Mesenchymal stem cell (in vitro differentiated cells and primary cell): Measurements from ENCODE around the gene SVEP1.
"Not testable (repeated sequence)": the region's sequence is repeated elsewhere in the genome, so short reads cannot be mapped to it uniquely, and the experiment has no call there.

ENCODE experiments used
- DNase-seq: peaks from one replicate; pipeline ENCODE4 v3.0.0-alpha.2; 2013
- H2AFZ ChIP-seq: one replicate; pipeline ENCODE4 v1.6.1; 2013; ENCODE audit warnings: low read depth, mild to moderate bottlenecking, control low read depth, inconsistent platforms, low read length, moderate library complexity
- H2AK5ac ChIP-seq: 2 replicates; pipeline ENCODE4 v1.6.1; 2013; ENCODE audit warnings: low read length, moderate library complexity, mild to moderate bottlenecking, inconsistent platforms; ENCODE audit not compliant: severe bottlenecking
- H2BK120ac ChIP-seq: one replicate; pipeline ENCODE4 v1.6.1; 2013; ENCODE audit warnings: low read depth, mild to moderate bottlenecking, inconsistent platforms, low read length, moderate library complexity
- H2BK12ac ChIP-seq, 2 experiments: one replicate each; pipeline ENCODE4 v1.6.1; 2013; ENCODE audit warnings: inconsistent platforms in 2 of 2, low read length in 2 of 2, mild to moderate bottlenecking in 2 of 2, moderate library complexity in 2 of 2, control low read depth in 1 of 2
- H2BK15ac ChIP-seq: one replicate; pipeline ENCODE4 v1.6.1; 2013; ENCODE audit warnings: mild to moderate bottlenecking, low read depth, inconsistent platforms; ENCODE audit not compliant: poor library complexity, severe bottlenecking
- H2BK5ac ChIP-seq: 2 replicates; pipeline ENCODE4 v1.6.1; 2013; ENCODE audit warnings: low read depth, mild to moderate bottlenecking, low read length, control low read depth, inconsistent platforms; ENCODE audit not compliant: poor library complexity, severe bottlenecking
- H3K14ac ChIP-seq, 2 experiments: one replicate each; pipeline ENCODE4 v1.6.1; 2013; ENCODE audit warnings: inconsistent platforms in 2 of 2, low read length in 2 of 2, control low read depth in 1 of 2, mild to moderate bottlenecking in 1 of 2, moderate library complexity in 1 of 2
- H3K18ac ChIP-seq, 2 experiments: one replicate each; pipeline ENCODE4 v1.6.1; 2013; ENCODE audit warnings: inconsistent platforms in 2 of 2, low read length in 2 of 2, control low read depth in 1 of 2, low read depth in 1 of 2, mild to moderate bottlenecking in 1 of 2
- H3K23ac ChIP-seq, 2 experiments: one replicate each; pipeline ENCODE4 v1.6.1; 2013; ENCODE audit warnings: inconsistent platforms in 2 of 2, low read length in 2 of 2, mild to moderate bottlenecking in 2 of 2, moderate library complexity in 2 of 2, control low read depth in 1 of 2
- H3K27ac ChIP-seq: 2 replicates; pipeline ENCODE4 v1.5.1; 2013; ENCODE audit warnings: mild to moderate bottlenecking, moderate library complexity, low read length, control low read depth, inconsistent platforms; ENCODE audit not compliant: poor library complexity, severe bottlenecking
- H3K27me3 ChIP-seq, 2 experiments: 2 replicates each; pipeline versions ENCODE4 v1.6.1 to v1.7.0; 2013; ENCODE audit warnings: low read length in 2 of 2, mild to moderate bottlenecking in 2 of 2, moderate library complexity in 2 of 2, control low read depth in 1 of 2, inconsistent platforms in 1 of 2; ENCODE audit not compliant: control insufficient read depth in 1 of 2, insufficient read depth in 1 of 2
- H3K36me3 ChIP-seq, 2 experiments: 2 replicates each; pipeline versions ENCODE4 v1.6.1 to v1.7.0; 2013; ENCODE audit warnings: low read length in 2 of 2, control low read depth in 1 of 2, inconsistent platforms in 1 of 2, low read depth in 1 of 2, mild to moderate bottlenecking in 1 of 2; ENCODE audit not compliant: insufficient read depth in 2 of 2, control insufficient read depth in 1 of 2
- H3K4ac ChIP-seq, 2 experiments: one replicate each; pipeline ENCODE4 v1.6.1; 2013; ENCODE audit warnings: inconsistent platforms in 2 of 2, low read length in 2 of 2, mild to moderate bottlenecking in 2 of 2, moderate library complexity in 2 of 2, control low read depth in 1 of 2, low read depth in 1 of 2
- H3K4me1 ChIP-seq: 2 replicates; pipeline ENCODE4 v1.6.1; 2013; ENCODE audit warnings: low read depth, low read length, control low read depth; ENCODE audit not compliant: control insufficient read depth, insufficient read depth
- H3K4me2 ChIP-seq: 2 replicates; pipeline ENCODE4 v1.6.1; 2013; ENCODE audit warnings: low read length, mild to moderate bottlenecking, inconsistent platforms; ENCODE audit not compliant: poor library complexity, severe bottlenecking
- H3K4me3 ChIP-seq, 2 experiments: 2 replicates each; pipeline versions ENCODE4 v1.5.1 to v1.7.0; 2013; ENCODE audit warnings: low read length in 2 of 2, mild to moderate bottlenecking in 2 of 2, control low read depth in 1 of 2, low read depth in 1 of 2; ENCODE audit not compliant: insufficient read depth in 1 of 2
- H3K79me1 ChIP-seq: replicated peaks from 2 replicates; pipeline ENCODE4 v1.6.1; 2013; ENCODE audit warnings: mild to moderate bottlenecking, control low read depth, low read length, inconsistent platforms; ENCODE audit not compliant: poor library complexity, severe bottlenecking
- H3K9ac ChIP-seq: 2 replicates; pipeline ENCODE4 v1.7.0; 2013; ENCODE audit warnings: mild to moderate bottlenecking, low read length, moderate library complexity
- H3K9me3 ChIP-seq: 2 replicates; pipeline ENCODE4 v1.7.0; 2013; ENCODE audit warnings: mild to moderate bottlenecking, low read length; ENCODE audit not compliant: control insufficient read depth
- H4K8ac ChIP-seq: one replicate; pipeline ENCODE4 v1.6.1; 2013; ENCODE audit warnings: inconsistent platforms, mild to moderate bottlenecking, low read length, moderate library complexity
- H4K91ac ChIP-seq: one replicate; pipeline ENCODE4 v1.6.1; 2013; ENCODE audit warnings: mild to moderate bottlenecking, low read length, inconsistent platforms
- WGBS: methylation state at CpG from one replicate; pipeline ENCODE4 v1.1.7; 2013; ENCODE audit warnings: mixed read lengths; 5-methylcytosine and 5-hydroxymethylcytosine counted together

Gene SVEP1

GRCh38 chr9:110358992-110359391 lies 220.5 kb downstream of the SVEP1 start:
- H2BK120ac ChIP-seq, H3K4ac ChIP-seq, H2BK12ac ChIP-seq, H2BK5ac ChIP-seq, H4K91ac ChIP-seq, H3K18ac ChIP-seq, H2AK5ac ChIP-seq, H3K27me3 ChIP-seq, H3K4me2 ChIP-seq, H3K9me3 ChIP-seq, H2BK15ac ChIP-seq, H3K23ac ChIP-seq, H3K79me1 ChIP-seq, H3K27ac ChIP-seq, H3K14ac ChIP-seq, H3K4me1 ChIP-seq, H3K4me3 ChIP-seq, H3K36me3 ChIP-seq, H2AFZ ChIP-seq, H4K8ac ChIP-seq, H3K9ac ChIP-seq, DNase-seq: not testable (repeated sequence)
- WGBS, result no CpG with 5 or more reads among the region's 2 CpGs

- WGBS, result 85% methylated on average over 1 of the region's 2 CpGs
- Histone ChIP-seq H3K4me1 (no peaks in the 10 kb centered on the region), H3K79me1 (no peaks in the 10 kb centered on the region), H3K4me3 (no peak overlapping the region), H2BK15ac (no peak overlapping the region), H3K9me3 (no peaks in the 10 kb centered on the region), H2AFZ (no peak overlapping the region), H4K8ac (no peak overlapping the region), H2BK12ac (no peak overlapping the region), H3K14ac (no peak overlapping the region), H3K27ac (no peak overlapping the region), H2AK5ac (no peak overlapping the region), H3K23ac (no peak overlapping the region), H2BK120ac (no peak overlapping the region), H4K91ac (no peak overlapping the region), H3K4me2 (no peak overlapping the region), H3K18ac (no peak overlapping the region), H3K4ac (no peak overlapping the region), H3K36me3 (no peaks in the 10 kb centered on the region), H3K27me3 (no peaks in the 10 kb centered on the region), H3K9ac (no peak overlapping the region), H2BK5ac (no peak overlapping the region)
- DNase-seq, result no peak
Measured at GRCh38 chr9:110357505-110357904, 222.0 kb downstream of the SVEP1 start.

- H2BK120ac ChIP-seq, result no peak overlapping the region
- no peak overlapping the region for H2BK12ac ChIP-seq
- no peak overlapping the region for H3K18ac ChIP-seq
- H3K9ac ChIP-seq, result no peak overlapping the region
- no peak overlapping the region for H2BK15ac ChIP-seq
- H3K4ac ChIP-seq, result no peak overlapping the region
- no peak overlapping the region for H2AK5ac ChIP-seq
- H3K27me3 ChIP-seq, result no peaks in the 10 kb centered on the region
- H2BK5ac ChIP-seq, result no peak overlapping the region
- H3K23ac ChIP-seq, result no peak overlapping the region
- no peaks in the 10 kb centered on the region for H3K79me1 ChIP-seq
- 84% methylated on average over 3 of the region's 4 CpGs for WGBS
- H4K91ac ChIP-seq, result no peak overlapping the region
- no peaks in the 10 kb centered on the region for H3K9me3 ChIP-seq
- H4K8ac ChIP-seq, result no peak overlapping the region
- H3K4me1 ChIP-seq, result no peaks in the 10 kb centered on the region
- H3K27ac ChIP-seq, result no peak overlapping the region
- H3K14ac ChIP-seq, result no peak overlapping the region
- no peak overlapping the region for H3K4me2 ChIP-seq
- H3K4me3 ChIP-seq, result no peak overlapping the region
- no peak overlapping the region for H2AFZ ChIP-seq
- DNase-seq, result no peak
- H3K36me3 ChIP-seq, result no peaks in the 10 kb centered on the region
Measured at GRCh38 chr9:110356639-110357395, 222.7 kb downstream of the SVEP1 start.

- Histone ChIP-seq H3K27ac (no peak overlapping the region), H2BK15ac (no peak overlapping the region), H3K4ac (no peak overlapping the region), H3K4me1 (no peaks in the 10 kb centered on the region), H3K4me2 (no peak overlapping the region), H3K4me3 (no peak overlapping the region), H2BK5ac (no peak overlapping the region), H3K18ac (no peak overlapping the region), H3K27me3 (no peaks in the 10 kb centered on the region), H2BK12ac (no peak overlapping the region), H4K8ac (no peak overlapping the region), H4K91ac (no peak overlapping the region), H3K23ac (no peak overlapping the region), H3K79me1 (no peaks in the 10 kb centered on the region), H3K36me3 (no peaks in the 10 kb centered on the region), H3K14ac (no peak overlapping the region), H2AFZ (no peak overlapping the region), H3K9ac (no peak overlapping the region), H2AK5ac (no peak overlapping the region), H2BK120ac (no peak overlapping the region), H3K9me3 (no peaks in the 10 kb centered on the region)
- no peak for DNase-seq
- 100% methylated on average over 1 of the region's 2 CpGs for WGBS
Measured at GRCh38 chr9:110355911-110356310, 223.6 kb downstream of the SVEP1 start.
